ENCODE measurements around the gene FOXP3. TPM values are rescaled to one million over a fixed set of nuclear protein-coding genes. Genes with fewer than 3 reads are reported as not detected.

FOXP3 gene
- total RNA-seq, 2 experiments from 2014 or later, result 13.0 TPM

DNA sequence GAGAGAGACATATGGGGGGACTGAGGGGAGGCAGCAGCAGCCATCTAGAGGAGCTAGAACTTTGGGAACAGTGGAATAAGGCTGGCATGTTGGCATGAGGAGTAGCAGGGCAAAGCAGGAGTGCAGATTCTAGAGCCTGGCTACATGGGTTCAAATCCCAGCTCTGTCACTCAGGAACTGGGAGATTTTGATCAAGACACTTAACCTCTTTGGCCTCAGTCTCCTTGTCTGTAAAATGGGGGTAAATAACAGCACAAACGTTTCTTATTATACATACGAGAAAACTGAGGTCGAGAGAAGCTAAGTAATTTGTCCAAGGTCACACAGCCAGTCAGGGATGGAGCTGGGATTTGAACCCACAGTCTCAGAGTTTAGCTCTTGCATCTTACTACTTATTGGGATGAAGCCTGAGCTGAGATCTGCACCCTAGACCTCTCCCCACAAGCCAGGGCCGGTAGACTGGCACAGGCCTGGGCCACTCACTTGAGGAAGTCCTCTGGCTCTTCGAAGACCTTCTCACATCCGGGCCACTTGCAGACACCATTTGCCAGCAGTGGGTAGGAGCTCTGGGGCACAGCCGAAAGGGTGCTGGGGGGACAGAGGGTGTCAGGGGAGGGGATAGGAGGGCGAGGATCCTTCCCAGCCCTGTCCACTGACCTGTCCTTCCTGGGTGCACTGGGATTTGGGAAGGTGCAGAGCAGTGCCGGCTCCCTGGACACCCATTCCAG, 8.1 kb downstream of the FOXP3 start:
- CTCF ChIA-PET, result interaction anchor here (0.7 kb wide), 1 partner anchor 666 kb away, joined by 4 read pairs; the partner anchor contains the start of gene CLCN5
- POLR2A ChIA-PET, result interaction anchor here (0.7 kb wide), 1 partner anchor 195 kb away, joined by 3 read pairs; no protein-coding TSS in a partner anchor

DNA sequence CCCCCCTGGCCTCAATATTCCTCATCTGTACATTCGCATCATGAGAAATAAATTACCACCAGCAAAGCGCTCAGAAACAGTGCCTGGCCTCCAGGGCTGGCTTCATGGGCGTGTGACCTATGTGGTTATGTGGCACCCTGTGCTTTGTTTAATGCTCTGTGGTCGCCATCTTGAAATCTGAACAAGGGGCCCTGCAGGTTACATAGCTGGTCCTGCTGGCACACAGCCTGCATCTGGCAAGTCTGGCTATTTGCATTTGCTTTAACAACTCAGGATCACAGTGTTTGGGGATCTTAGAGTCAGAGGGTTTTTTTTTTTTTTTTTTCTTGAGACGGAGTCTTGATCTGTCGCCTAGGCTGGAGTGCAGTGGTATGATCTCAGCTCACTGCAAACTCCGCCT, 9.9 kb downstream of the FOXP3 start:
- POLR2A ChIA-PET, result no interaction called here

GRCh38 chrX:49251325-49251724, 13.2 kb downstream of the FOXP3 start:
- POLR2A ChIA-PET, result no interaction called here
- CTCF ChIA-PET, result no interaction called here

More for the DNA sequence above, 9.9 kb downstream of the FOXP3 start:
- CTCF ChIA-PET, result no interaction called here

- ChIA-PET CTCF (no interaction called here), POLR2A (no interaction called here)
Observed at GRCh38 chrX:49250578-49250977, 13.9 kb downstream of the FOXP3 start.

- POLR2A ChIA-PET, result no interaction called here
- CTCF ChIA-PET, result no interaction called here
Observed at GRCh38 chrX:49250066-49250465, 14.4 kb downstream of the FOXP3 start.

DNA sequence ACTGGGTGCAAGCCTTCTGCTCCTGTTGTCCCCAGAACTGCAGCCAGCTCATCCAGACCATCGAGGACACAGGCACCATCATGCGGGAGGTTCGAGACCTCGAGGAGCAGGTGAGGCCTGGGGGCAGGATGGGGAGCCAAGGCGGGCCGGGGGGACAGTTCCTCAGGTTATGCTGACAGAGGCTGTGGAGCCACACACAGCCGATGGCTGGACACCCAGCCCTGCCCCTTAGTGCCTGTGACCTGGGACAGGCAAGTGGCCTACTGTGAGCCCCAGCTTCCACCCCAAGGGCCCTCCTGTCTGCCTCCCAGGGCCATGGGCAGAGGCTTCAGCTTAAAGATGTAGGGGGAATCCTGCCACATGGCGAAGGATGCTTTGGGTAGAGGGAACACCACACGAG, 14.9 kb downstream of the FOXP3 start:
- ChIA-PET POLR2A (no interaction called here), CTCF (no interaction called here)

- ChIA-PET POLR2A (no interaction called here), CTCF (no interaction called here)
Observed at GRCh38 chrX:49249071-49249470, 15.4 kb downstream of the FOXP3 start.

DNA sequence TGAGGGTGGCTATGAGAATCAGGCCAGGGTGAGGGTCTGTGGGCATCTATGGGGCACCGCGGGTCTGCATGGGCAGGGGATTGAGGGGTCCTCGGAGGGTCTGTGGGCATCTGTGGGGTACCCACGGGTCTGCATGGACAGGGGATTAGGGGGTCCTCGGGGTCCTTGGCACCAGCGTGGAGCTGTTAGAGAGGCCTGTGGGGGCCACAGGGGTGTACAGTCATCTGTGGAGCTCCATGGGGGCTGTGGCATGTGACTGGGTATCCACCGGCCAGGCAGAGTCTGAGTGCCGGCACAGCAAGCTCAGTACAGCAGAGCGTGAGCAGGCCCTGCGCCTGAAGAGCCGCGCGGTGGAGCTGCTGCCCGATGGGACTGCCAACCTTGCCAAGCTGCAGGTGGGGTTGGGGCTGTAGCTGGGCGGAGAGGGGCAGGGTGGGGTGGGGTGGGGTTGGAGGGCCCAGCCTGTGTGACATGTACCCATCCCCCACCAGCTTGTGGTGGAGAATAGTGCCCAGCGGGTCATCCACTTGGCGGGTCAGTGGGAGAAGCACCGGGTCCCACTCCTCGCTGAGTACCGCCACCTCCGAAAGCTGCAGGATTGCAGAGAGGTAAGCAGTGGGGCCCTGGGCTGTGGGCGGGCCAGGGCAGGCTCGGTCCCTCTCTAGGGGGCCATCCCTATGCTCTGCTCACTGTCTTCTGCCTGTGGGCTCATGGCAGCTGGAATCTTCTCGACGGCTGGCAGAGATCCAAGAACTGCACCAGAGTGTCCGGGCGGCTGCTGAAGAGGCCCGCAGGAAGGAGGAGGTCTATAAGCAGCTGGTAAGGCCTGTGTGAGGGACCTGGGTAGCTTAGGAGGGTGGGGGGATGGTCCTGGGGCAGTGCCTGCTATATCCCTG, 16.3 kb downstream of the FOXP3 start:
- ChIA-PET POLR2A (interaction anchor here (0.5 kb wide), 1 partner anchor 47 kb away, joined by 3 read pairs; no protein-coding TSS in a partner anchor), CTCF (no interaction called here)

GRCh38 chrX:49247346-49247745, 17.2 kb downstream of the FOXP3 start:
- CTCF ChIA-PET, result no interaction called here
- POLR2A ChIA-PET, result no interaction called here

DNA sequence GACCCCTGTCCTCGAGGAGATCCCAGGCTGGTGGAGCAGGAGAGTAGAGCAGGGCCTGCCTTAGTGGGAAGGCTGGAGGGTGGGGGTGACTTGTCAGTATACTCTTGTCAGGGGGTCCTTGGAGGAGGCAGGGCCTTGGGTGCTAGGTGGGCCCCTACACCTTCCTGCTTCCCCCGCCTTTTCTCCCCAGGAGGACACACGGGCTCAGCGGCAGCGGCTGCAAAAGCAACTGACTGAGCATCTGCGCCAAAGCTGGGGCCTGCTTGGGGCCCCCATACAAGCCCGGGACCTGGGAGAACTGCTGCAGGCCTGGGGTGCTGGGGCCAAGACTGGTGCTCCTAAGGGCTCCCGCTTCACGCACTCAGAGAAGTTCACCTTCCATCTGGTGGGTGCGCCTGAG, 18.0 kb downstream of the FOXP3 start:
- CTCF ChIA-PET, result no interaction called here
- POLR2A ChIA-PET, result no interaction called here

GRCh38 chrX:49244207-49244606, 20.3 kb downstream of the FOXP3 start:
- CTCF ChIA-PET, result no interaction called here
- POLR2A ChIA-PET, result no interaction called here

DNA sequence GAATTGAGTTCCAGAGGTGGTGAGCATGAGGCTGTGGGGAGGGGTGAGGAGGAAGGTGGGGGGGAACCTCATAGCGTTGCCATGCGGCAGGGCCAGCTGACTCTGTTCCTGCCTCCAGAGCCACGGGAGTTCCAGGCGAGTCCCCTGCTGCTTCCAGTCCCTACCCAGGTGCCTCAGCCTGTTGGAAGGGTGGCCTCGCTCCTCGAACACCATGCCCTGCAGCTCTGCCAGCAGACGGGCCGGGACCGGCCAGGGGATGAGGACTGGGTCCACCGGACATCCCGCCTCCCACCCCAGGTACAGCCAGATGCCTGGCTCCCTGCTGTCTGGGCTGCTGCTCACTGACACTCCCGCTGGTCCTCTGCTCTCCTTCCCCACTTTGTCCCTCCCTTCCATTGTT, 21.3 kb downstream of the FOXP3 start:
- POLR2A ChIA-PET, result no interaction called here
- CTCF ChIA-PET, result no interaction called here

DNA sequence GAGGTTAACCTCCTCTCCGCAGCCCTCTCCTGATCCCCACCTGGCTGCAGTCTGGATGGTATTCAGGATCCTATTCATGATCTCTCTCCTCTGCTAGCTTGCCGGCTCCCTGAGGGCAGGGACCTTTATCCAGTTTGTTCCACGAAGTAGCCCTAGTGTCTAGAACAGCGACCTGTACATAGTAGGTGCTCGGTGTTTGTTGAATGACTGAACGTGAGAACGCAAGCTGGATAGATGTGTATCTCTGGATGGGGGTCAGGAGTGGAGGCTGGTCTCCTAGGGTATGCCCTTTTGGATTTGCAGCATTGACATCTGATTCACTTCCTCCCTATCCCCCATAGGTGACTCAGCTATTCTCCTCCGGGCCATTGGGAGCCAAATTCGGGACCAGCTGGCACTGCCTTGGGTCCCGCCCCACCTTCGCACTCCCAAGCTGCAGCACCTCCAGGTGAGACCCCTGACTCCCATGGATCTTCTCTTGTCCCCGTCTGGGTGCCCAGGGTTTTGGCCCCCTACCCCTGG, 21.9 kb downstream of the FOXP3 start:
- CTCF ChIA-PET, result no interaction called here

DNA sequence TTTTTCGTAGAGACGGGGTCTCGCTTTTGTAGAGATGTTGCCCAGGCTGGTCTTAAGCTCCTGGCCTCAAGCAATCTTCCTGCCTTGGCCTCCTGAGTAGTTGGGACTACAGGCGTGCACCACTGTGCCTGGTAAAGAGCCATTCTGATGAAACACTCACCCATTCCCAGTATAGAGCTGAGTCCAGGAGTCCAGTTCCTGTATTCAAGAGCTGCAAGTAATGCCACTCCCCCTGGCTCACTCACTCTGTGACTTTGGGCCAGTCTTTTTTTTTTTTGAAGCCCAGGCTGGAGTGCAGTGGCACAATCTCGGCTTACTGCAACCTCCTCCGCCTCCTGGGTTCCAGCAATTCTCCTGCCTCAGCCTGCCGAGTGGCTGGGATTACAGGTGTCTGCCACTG, 25.8 kb downstream of the FOXP3 start:
- POLR2A ChIA-PET, result no interaction called here
- CTCF ChIA-PET, result no interaction called here

More for the DNA sequence above, 21.9 kb downstream of the FOXP3 start:
- POLR2A ChIA-PET, result no interaction called here

- ChIA-PET POLR2A (interaction anchor here (0.7 kb wide), 1 partner anchor 13 kb away, joined by 7 read pairs; no protein-coding TSS in a partner anchor), CTCF (no interaction called here)
Observed at GRCh38 chrX:49237060-49237459, 27.4 kb downstream of the FOXP3 start.

- ChIA-PET POLR2A (no interaction called here), CTCF (no interaction called here)
Observed at GRCh38 chrX:49233887-49234555, 30.5 kb downstream of the FOXP3 start.

DNA sequence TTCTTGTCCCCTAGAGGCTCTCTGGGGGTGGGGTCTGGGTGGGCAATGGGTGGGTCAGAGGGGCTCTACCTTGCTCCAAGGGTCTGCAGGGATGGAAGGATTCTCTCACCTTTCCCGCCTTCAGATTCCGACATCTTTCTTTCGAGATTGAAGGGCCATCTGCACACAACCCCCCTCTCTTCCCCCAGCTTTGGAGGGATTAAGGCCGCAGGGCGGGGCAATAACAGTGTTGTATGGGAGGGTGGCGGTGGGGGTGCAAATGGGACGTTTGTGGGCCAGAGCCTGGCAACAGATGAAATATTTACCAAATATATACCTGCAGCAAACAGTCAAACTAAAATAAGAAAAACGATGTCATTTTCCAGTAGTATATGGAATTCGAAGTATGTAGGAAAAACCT, 31.3 kb downstream of the FOXP3 start, which contains the start of gene CACNA1F:
Gene CACNA1F (minus strand): TSS at position 165 of the 400 bp plus-strand sequence. CDS start 31 bp downstream, at position 134.
- POLR2A ChIA-PET, result no interaction called here
- CTCF ChIA-PET, result no interaction called here

DNA sequence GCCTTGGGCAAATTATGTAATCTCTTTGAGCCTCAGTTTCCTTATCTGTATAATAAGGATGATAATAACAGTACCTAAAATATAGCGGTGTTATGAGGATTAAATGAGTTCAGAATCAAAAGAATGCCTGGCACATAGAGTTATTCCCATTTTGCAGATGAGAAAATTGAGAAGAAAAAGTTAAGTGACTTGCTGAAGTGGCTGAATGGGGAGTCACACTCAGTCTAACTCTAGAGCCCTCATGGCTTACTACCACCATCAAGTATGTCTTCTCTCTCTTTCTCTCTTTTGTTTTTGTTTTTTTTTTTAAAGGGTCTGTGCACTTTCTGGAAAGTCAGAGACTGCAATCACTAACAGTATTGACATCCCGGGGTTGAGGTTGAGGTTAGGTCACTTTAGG, 32.0 kb downstream of the FOXP3 start:
- ChIA-PET CTCF (no interaction called here), POLR2A (no interaction called here)

GRCh38 chrX:49231333-49232000, 33.0 kb downstream of the FOXP3 start:
- CTCF ChIA-PET, result interaction anchor here (1.0 kb wide), 1 partner anchor 41 kb away, joined by 3 read pairs; no protein-coding TSS in a partner anchor
- POLR2A ChIA-PET, result no interaction called here
